Measurements from ENCODE around the gene BIRC2.
A peak's percentile ranks its signal among the peaks of the same experiment; 100 is the strongest.

BIRC2 gene

DNA sequence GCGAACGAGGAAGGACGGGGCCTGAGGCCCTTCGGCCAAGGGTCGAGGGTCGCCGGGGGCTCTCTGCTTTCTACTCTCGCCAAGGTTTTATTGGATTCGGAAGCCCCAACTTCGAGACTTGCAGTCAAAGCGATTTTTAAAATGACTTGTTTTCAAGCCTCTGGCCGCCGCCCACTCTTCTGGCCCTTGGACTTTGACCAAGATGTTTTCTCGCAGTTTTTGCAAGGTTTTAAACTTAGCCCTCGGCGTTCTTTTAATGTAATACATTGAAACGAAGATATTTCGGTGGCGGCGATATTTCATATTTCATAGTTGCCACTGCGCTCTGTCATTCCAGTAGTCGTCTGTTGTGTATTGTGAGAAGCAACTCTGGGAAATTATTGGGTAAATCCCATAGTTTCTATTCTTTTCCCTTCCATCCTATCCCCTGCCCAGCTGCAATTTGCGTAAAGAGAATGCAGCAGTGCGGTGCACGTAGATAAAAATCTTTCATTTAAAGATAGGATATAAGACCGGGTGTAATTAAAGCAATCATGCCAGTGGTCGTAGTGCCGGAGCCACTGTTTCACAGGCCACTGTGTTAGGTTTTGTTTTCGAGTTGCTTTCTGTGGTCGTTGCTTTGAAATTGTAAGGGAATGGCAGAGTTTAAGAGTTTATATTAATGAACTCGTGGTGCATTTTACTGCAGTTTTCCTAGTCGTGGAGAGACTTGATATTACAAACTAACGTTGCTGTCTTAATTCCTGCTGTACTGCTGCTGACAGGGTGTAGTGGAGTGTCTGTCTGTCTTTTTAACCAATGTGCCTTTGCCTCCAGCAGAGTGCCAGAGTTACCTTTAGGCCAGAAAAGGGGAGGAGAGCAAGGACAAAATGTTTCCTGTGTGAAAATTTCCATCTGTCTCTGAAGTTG, 702 bp downstream of the BIRC2 start:
- TF ChIP-seq, protein P1, sequence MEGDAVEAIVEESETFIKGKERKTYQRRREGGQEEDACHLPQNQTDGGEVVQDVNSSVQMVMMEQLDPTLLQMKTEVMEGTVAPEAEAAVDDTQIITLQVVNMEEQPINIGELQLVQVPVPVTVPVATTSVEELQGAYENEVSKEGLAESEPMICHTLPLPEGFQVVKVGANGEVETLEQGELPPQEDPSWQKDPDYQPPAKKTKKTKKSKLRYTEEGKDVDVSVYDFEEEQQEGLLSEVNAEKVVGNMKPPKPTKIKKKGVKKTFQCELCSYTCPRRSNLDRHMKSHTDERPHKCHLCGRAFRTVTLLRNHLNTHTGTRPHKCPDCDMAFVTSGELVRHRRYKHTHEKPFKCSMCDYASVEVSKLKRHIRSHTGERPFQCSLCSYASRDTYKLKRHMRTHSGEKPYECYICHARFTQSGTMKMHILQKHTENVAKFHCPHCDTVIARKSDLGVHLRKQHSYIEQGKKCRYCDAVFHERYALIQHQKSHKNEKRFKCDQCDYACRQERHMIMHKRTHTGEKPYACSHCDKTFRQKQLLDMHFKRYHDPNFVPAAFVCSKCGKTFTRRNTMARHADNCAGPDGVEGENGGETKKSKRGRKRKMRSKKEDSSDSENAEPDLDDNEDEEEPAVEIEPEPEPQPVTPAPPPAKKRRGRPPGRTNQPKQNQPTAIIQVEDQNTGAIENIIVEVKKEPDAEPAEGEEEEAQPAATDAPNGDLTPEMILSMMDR (IDR thresholded peaks at IDR 0.05) = no peak

DNA sequence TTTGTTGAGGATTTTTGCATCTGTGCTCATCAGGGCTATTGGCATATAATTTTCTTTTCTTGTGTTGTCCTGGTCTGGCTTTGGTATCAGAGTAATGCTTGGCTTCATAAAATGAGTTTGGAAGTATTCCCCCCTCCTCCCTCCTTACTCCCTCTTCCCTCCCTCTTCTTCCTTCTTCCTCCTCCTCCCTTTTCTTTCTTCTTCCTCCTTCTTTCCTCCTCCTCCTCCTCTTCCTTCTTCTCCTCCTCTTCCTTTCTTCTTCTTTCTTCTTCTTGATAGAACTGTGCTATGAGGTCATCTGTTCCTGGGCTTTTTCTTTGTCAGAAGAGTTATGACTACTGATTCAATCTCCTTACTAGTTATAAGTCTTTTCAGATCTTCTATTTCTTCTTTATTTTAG, 10.1 kb downstream of the BIRC2 start:
- TF ChIP-seq, protein P1 (IDR thresholded peaks at IDR 0.05) = no peak

DNA sequence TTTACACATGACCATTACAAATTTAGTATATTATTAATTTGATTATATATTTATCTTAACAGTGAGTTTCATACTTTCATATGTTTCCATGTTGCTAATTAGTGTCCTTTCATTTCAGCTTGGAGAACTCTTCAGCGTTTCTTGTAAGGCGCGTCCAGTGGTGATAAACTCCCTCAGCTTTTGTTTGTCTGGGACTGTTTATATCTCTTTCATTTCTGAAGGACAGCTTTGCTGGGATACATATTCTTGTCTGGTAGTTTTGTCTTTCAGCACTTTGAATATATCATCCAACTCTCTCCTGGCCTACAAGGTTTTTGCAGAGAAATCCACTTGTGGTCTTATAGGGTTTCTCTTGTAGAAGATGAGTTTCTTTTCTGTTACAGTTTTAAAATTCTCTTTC, 12.4 kb downstream of the BIRC2 start:
- TF ChIP-seq, protein P1 (IDR thresholded peaks at IDR 0.05) = no peak

DNA sequence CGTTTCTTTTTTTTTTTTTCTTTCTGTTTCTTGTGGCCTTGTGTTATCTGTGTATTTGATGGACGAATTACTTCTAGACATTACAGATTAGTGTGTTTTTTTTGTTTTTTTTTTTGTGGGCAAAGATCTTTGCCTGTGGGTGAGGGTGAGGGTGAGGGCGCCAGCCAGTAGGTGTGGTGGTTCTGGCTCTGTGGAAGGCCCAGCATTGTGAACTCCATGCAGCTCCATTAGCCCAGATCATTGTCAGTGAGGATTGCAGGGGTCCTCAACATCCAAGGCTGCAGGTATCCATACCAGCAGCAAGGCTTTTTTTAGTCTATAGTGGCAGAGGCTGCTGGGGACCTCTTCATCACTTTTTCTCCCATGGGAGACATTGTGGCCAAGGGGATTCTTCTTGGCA, 13.7 kb downstream of the BIRC2 start:
- TF ChIP-seq, protein P1 (IDR thresholded peaks at IDR 0.05) = no peak

DNA sequence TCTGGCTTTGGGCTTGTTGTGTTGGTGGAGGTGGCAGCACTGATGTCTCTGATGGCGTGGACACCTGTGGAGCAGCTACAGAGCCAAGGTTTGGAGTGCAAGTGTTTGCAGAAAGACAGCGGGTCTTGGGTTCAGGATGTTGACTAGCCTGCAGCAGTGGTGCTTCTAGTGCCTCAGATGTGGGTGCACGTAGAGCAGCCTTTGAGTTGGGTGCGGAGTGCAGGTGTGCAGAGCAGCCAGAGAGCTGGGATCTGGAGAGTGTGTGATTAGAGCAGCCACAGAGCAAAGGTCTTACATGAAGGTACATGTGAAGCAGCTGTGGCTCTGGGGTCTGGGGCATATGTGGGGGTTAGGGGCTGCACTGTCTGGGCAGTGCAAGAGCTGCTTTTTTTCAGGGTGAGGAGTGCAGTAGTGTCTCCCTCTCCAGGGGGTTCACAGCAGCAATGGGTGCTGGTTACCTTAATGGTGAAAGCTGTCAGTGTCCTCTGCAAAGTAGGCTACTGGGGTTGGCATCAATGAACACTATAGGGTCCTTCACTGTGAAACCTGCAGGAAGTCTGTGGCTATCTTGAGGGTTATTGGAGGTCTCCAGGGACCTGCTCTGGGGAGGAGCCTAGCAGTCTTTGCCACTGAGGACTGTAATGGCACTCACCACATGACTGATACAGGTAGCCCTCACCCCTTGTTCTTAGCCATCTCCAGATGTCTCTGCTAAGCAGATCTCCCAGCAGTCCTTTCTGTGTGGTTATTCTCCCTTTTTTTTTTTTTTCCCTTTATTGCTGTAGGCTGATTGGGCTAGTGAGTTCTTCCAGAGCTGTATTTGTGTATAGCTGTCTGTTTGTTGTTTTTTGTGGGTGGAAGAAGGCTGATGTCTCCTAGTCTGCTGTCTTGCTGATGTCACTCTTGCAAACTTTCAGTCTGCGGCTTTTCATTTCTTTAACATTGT, 14.3 kb downstream of the BIRC2 start:
- TF ChIP-seq, protein P1 (IDR thresholded peaks at IDR 0.05) = no peak

DNA sequence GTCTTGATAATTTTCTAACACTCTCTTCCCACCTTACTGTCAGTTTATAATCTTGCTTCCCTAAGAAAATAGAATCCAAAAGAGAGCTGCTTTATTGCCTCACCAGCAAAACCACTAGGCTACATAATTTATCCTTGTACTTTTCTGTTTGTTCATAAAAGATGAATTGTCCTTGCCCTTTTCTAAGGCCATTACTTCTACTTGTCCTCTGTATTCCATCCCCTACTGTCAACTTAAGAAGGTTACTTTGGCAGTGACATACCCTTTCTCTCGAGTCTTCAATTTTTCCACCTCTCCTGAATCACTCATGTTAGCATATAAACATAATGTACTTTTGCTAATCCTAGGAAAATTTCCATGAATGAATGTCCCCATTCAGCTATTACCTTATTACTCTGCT, 18.0 kb downstream of the BIRC2 start:
- TF ChIP-seq, protein P1 (IDR thresholded peaks at IDR 0.05) = no peak

DNA sequence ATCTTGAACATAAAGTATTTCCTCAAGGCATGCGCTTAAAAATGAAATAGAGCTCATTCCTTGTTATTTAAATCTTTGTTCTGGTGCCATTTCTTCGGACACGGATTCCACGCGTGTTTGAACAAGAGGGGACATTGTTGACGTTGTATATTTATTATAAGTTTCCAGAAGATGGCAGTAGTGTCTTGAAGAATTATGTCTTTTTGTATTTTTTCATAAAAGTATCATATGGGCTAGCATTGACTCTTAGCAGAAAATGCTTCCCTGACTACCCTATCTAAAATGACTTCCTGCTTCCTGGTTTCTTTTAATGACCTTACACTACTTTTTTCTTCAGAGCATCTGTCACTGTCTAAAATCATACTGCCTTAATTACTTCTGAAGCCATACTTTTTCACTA, 20.4 kb downstream of the BIRC2 start:
- TF ChIP-seq, protein P1 (IDR thresholded peaks at IDR 0.05) = peak; percentile 41; the same call in 1 of the 2 replicates

All from LNCAP (cell line).